Stomach (tissue), 4 donors: ENCODE measurements around the gene SLC25A20.

Experiments used
- CTCF ChIP-seq, 7 experiments: fragments of 450-650 bp in 4 of 7; fragments of 200-600 bp in 3 of 7; sonication (generic) in 3 of 7; IDR thresholded peaks; one replicate each; pipeline ENCODE4 v1.5.1; 2016 to 2019; ENCODE audit warnings: antibody characterized with exemption in 7 of 7, control low read depth in 2 of 7, mild to moderate bottlenecking in 1 of 7
- POLR2A ChIP-seq, 4 donors: fragments of 450-650 bp; IDR thresholded peaks; one replicate each; pipeline ENCODE4 v1.6.1; 2016; ENCODE audit warnings: antibody characterized with exemption in 4 of 4, control low read depth in 2 of 4, mild to moderate bottlenecking in 1 of 4, moderate library complexity in 1 of 4

GRCh38 chr3:48826451-48826850, 72.2 kb downstream of the SLC25A20 start:
- no peak for TF ChIP-seq CTCF (IDR thresholded peaks at IDR 0.05)
- no peak for TF ChIP-seq POLR2A (IDR thresholded peaks at IDR 0.05)
